ENCODE results near the gene SOX10.
"Not testable (repeated sequence)": the region's sequence is repeated elsewhere in the genome, so short reads cannot be mapped to it uniquely, and the experiment has no call there.

Gene SOX10

DNA sequence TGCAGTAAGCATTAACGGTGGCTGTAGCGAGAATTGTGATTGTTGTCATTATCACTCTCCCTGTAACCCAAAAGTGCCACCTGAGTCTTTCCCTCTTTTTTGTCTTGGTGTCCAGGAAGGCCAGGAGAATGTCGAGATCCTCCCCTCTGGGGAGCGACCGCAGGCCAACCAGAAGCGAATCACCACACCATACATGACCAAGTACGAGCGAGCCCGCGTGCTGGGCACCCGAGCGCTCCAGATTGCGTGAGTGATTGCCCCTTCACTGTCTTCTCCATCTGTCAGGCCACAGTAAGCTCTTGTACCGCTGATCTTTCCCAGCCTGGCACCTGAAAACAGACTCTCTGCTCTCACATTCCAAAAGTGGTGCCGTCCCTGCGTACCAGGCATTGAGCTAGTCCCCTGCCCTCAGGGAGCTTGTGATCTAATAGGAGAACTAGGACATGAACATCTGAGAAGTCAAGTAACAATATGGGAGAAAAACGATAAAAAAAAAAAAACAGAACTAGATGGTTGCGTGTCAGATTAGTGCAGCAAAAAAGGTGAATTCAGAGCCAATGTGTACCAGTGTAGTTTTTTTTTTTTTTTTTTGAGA is 25.0 kb downstream of the SOX10 start:
- no peak for DNase-seq

DNA sequence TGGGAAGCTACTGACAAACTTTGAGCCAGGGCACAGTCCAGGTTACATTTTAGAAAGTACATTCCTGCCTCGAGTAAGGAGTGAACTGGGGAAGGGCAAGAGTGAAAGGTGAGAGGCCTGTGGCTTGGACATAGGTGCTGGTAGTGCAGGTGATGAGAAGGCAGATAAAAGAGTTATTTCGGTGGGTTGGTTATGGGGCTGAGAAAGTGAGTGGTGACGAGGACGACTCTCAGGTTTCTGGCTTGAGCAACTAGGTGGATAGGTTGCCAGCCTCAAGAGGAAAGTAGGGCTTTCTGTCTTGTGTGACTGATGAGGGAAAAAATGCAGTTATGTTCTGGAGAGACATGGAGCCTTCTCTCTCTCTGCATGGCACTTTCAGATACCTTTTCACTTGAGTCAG is 27.1 kb downstream of the SOX10 start:
- no peak for DNase-seq

DNA sequence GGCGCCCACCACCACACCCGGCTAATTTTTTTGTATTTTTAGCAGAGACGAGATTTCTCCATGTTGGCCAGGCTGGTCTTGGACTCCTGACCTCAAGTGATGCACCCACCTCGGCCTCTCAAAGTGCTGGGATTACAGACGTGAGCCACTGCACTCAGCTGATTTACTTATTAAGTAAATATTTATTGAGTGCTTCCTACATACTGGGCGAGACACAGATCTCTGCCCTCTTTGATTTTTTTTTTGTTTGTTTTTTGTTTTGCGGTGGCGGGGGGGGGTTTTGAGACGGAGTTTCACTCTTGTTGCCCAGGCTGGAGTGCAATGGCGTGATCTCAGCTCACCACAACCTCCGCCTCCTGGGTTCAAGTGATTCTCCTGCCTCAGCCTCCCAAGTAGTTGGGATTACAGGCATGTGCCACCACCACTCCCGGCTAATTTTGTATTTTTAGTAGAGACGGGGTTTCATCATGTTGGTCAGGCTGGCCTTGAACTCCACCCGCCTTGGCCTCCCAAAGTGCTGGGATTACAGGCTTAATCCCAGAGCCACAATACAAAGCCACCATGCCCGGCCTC is 28.4 kb downstream of the SOX10 start:
- not testable (repeated sequence) for DNase-seq

DNA sequence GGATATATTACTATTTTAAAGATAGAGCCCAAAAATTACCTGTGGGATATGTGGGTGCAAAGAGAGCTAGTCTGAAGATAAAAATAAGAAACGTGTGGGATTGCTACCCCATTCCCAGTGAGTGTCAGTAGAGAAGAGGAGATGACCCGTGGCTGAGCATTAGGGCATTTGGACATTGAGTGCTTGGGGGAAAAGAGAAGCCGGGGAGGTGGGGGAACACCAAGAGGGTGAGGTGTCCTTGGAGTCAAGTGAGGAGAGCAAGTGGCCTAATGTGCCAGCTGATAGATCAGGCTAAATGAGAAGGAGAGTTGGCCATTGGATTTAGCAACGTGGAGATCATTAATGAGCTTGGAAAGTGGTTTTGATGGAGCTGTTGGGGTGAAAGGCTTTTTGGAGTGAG is 29.7 kb downstream of the SOX10 start:
- no peak for DNase-seq

DNA sequence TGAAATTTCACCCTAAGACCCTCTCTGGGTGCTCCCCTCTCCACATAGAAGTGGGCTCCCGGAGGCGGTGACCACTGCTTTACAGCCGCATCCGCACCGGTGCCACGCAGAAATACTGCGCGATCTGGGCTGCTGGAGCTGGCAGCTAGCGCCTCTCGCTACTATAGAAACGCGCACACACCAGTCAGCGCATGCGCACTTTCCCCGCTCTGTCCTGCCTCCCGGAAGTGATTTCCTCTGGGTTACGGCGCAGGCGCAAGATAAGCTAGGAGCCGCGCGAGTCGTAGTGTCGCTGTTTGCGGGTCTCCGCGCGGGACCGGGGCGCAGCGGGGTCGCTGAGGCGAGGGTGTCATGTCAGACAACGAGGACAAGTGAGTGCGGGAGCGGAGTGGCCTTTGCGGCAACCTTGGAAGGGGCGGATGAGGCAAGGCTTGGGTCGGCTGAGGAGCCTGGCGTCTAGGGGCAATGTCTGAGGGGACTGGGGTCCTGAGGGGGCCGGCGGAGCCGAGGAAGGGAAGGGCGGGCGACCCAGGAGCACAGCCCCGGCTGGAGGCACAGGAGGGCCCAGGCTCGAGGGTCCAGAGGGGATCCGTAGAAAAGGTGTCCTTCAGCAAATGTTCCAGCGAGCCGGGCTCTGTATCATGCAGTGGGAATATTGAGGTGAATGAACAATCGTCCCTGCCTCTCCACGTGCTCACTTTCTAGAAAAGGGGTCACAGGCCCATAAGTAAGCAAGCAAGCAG is 30.7 kb downstream of the SOX10 start, which contains the start of the genes C22orf23 and POLR2F:
Gene C22orf23 (minus strand): TSS at position 165 of the 743 bp plus-strand sequence. CDS start 452 bp downstream, outside the sequence.
Gene POLR2F (plus strand): TSS at position 263 of the 743 bp plus-strand sequence. CDS start 89 bp downstream, at position 352.
- DNase-seq, result peak; percentile 73

DNA sequence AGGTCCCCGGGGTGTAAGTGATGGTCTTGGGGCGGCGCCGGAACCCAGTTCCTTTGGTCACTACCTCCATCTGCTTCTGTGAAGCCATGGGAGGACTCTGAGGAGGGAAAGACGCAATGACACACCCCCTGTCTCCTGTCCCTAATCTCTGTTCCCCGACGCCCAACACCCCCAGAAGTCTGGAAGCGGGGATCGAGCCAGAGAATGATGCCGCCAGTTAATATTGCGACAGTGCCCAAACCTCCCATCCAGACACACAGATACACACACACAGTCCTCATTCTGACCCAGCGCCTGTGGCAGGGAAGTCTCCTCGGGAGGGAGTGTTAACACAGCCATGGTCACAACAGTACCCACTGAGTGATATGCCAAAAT is 31.3 kb downstream of the SOX10 start:
- no peak for DNase-seq

DNA sequence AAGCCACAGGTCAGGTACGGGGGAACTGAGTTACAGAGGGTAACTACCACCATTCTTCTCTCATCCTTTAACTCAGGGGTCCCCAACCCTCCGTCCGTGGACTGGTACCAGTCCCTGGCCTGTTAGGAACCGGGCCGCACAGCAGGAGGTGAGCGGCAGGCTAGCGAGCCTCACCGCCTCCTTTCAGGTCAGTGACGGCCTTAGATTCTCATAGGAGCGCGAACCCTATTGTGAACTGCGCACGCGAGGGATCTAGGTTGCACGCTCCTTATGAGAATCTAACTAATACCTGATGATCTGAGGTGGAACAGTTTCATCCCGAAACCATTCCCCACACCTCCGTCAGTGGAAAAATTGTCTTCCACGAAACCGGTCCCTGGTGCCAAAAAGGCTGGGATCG is 31.7 kb downstream of the SOX10 start:
- not testable (repeated sequence) for DNase-seq

DNA sequence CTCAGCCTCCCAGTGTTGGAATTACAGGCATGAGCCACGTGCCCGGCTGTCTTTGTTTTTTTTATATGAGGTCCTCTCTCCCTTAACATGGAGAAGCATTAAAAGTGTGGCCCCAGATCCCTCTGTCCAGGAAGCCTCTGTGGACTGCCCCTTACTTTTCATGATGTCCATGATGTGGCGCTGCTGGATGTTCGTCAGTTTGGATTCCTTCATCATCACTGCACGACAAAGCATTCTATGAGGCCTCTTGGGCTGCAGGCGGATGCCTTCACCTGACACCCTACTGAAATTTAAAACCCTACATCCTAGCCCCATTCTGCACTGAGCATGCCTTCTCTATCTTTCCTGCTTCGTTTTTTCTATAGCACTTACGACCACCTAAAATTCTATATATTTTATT is 33.0 kb downstream of the SOX10 start:
- no peak for DNase-seq

DNA sequence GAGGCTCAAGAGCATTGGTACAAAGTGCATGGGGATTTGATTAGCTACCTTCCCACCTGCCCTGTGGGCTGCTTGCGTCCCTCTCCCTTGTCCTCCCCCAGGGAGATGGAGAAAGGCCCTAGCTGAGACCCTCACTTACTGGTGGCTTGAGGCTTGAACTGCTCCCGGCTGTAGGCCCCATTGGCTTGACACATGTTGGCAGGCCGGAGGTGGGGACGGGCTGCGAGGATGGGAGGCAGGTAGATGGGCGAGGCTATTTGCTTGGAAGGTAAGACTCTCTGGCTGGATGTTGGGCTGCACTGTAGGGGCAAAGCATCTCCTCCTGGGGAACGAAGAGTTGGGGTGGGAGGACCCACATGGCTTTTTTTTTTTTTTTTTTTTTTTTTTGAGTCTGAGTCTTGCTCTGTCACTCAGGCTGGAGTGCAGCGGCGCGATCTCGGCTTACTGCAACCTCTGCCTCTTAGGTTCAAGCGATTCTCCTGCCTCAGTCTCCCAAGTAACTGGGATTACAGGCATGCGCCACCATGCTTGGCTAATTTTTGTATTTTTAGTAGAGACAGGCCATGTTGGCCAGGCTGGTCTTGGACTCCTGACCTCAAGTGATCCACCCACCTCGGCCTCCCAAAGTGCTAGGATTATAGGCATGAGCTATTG is 37.1 kb downstream of the SOX10 start:
- not testable (repeated sequence) for DNase-seq

DNA sequence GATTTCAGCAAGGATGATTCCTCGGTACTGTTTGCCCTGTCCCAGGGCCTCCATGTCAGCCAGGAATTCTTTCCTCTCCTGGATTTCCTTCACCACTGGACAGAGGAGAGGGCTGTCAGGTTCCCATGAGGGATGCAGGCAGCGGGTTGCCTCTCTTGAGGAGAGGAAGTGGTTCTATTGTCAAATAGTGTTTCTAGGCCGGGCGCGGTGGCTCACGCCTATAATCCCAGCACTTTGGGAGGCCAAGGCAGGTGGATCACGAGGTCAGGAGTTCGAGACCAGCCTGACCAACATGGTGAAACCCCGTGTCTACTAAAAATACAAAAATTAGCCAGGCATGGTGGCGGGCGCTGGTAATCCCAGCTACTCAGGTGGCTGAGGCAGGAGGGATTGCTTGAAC is 39.9 kb downstream of the SOX10 start:
- not testable (repeated sequence) for DNase-seq

DNA sequence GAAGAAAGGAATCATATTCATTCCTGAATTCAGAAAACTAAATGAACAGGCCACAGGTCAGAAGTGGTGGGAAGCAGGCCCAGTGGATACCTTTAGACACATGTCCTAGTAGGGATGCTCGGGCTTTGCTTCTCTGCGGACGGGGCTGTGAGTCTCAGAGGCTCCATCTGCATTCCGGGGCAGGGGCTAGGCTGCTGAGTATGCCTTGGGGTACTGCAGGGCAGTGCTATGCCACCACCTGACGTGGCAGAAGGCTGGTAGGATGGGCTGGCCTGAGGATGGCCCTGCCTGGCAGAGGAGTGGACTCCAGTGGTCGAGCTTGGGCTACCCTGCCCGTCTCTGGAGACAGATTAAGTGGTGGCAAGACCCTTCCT is 40.5 kb downstream of the SOX10 start:
- DNase-seq, result no peak

DNA sequence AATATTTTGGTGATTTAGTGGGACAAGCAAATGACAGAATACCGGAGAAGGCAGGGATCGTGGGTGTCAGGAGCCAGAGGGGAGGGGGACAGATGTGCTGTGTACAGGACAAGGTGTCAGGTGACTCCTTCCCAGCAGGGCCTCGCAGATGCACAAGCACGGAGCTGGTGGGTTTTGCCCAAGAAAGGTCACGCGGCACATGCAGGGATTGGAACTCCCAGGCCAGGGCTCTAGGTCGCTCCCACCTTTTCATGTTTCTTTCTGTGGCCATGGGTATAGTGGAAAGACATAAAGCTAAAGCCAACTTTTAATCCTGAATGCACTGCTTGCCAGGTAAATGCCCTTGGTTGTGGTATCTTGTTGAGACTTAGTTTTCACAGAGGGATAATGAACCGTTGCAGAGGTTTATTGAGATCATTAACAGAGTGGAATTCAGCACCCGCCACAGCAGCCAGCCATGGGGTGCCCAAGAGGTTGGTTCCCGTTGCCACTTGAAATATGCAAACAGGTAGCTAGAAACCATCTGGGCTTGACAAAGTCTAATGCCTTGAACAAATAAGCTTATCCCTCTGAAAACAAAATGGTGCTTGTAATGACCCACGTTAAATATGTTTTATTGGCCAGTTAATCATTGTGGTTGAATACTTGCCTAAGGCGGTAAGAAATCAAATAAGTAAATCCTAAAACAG is 41.1 kb downstream of the SOX10 start:
- DNase-seq, result no peak

DNA sequence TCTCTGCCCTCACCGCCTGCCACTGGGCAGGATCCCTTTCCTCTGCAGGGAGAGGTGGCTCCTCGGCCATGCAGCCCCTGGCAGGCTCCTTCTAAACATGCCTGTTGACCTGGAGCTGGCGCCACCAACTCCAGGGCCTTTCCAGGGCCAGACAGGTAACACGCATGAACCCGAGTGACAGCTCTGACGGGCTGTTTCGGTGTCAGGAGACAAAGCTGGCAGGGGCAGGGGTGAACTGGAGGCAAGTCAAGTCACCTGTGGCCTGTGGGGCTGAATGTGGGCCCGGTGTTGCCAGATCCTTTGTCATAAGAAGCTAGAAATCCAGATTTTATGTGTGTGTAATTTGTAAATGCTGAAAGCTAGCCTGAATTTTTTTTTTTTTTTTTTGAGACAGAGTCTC is 42.2 kb downstream of the SOX10 start:
- DNase-seq, result no peak

DNA sequence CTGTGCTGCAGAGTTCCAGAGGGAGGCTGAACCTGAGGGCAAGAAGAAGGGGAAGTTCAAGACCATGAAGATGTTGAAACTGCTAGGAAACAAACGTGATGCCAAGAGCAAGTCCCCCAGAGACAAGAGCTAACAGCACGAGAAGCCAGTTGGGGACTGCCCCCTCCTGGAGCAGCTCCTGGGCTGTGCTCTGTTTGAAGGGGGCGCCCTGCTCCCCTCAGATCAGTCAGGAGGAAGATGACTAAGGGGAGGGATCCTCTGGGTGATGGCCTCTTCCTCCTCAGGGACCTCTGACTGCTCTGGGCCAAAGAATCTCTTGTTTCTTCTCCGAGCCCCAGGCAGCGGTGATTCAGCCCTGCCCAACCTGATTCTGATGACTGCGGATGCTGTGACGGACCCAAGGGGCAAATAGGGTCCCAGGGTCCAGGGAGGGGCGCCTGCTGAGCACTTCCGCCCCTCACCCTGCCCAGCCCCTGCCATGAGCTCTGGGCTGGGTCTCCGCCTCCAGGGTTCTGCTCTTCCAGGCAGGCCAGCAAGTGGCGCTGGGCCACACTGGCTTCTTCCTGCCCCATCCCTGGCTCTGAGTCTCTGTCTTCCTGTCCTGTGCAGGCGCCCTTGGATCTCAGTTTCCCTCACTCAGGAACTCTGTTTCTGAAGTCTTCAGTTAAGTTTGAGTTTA is 43.5 kb downstream of the SOX10 start:
- no peak for DNase-seq

DNA sequence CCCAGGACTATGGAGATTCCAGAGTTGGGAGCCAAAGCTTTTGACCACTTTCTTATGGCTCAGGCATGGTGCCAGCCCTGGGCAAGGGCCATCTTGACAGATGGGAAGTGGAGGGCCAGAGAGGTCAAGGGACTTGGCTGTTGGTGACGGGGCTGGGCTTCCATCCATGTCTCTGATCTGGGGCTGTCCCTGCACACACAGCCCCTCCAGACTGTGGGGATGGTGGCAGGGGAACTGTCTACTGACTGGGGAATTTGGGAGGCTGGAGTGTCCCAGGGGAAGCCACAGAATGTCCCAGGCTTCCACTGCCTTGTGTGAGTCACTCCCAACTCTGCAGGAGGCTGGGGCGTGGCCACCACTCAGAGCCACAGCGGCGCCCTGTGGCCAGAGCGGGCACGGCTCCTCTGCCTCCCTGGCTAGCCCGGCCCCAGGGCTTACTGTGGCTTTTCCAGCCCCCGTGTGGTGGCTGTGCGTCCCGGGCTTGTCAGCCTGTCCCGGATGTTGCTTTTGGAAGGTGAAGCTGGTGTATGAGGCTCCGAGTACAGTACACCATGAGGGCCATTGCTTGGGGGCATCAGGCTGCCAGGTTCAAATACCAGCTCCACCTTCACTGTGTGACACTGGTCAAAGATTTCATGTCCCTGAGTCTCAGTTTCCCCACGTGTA is 50.5 kb downstream of the SOX10 start:
- DNase-seq, result peak; percentile 19

DNA sequence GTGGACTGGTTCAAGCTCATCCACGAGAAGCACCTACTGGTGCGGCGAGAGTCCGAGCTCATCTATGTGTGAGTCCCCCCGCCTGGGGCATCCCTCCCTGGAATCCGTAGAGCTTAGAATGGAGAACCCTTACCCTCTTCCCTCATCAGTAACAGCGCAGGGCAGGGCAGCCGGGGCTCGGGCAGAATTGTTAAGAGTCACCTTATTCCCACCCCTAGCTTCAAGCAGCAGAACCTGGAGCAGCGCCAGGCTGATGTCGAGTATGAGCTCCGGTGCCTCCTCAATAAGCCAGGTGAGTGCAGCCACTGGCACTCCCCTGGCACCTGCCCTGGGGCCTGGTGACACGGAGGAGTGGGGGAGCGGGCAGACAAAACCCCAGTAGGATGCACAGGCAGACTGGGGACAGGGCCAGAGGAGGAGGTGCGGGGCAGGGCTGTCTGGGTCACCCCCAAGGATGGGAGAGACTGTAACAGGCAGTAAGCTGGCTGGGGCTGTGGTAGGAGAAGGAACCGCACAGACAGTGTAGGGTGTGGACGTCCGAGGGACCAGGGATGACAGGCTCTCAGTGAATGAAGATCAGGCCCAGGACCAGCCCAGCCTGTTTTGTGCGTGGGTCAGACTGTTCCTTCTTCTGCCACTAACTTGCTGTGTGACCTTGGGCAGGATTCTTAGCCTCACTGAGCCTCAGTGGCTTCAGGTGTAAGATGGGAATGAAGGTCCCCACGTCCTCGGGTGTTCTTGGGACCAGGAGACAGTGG is 51.4 kb downstream of the SOX10 start:
- peak; percentile 52 for DNase-seq

DNA sequence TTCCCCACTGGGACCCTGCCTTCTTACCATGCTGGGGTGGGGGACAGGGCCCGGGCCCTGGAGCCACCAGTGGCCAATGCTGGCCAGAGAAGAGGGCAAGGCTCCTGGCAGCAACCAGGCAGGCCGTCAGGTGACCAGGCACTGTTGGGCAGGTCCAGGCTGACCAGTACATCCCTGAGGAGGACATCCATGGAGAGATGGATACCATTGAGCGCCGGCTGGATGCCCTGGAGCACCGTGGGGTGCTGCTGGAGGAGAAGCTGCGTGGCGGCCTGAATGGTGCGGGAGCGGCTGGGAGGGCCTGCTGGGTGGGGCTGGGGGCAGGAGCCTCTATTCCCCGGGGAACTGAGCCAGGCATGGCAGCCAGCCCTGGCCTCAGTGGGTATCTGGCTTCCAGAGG is 52.0 kb downstream of the SOX10 start:
- DNase-seq, result no peak

DNA sequence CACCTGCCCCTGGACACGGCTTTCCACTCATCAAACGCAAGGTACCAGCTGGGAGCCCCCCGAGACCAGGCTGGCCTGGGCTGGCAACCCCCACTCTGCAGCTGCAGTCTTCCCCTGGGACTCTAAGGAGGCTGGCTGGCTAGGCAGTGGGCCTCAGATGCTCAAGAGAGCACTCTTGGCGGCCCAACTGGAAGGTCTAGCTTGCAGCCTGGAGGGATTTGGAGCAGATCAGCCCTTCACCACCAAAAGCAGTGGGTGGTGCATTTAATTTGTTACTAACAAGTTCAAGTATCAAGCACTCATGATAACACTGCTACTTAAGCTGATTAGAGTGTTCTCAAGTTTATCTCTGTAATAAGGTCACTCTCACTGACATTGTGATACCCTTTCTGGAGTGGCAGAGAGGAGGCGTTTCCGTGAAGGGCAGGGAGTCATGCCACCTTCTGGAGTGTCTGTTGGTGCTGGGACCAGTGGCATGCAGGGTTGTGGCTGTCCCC is 52.4 kb downstream of the SOX10 start:
- DNase-seq, result peak; percentile 10

DNA sequence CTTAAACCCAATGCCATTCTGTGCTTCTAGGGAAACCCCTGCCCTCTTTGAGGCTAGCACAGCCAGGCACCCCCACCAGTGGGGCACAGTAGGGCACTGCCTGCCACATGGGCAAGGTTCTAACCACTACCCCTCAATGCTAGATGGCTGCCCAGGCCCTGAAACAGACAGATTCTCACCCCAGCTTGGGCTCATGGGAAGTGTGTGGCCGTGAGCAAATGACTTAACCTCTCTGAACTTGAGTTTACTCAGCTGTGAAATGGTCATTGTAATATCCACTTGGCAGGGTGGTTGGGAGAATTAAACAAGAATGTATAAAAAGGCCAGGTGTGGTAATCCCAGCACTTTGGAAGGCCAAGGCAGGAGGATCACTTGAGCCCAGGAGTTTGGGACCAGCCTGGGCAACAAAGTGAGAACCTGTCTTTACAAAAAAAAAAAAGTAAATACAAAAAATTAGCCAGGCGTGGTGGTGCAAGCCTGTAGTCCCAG is 53.4 kb downstream of the SOX10 start:
- DNase-seq, result no peak

DNA sequence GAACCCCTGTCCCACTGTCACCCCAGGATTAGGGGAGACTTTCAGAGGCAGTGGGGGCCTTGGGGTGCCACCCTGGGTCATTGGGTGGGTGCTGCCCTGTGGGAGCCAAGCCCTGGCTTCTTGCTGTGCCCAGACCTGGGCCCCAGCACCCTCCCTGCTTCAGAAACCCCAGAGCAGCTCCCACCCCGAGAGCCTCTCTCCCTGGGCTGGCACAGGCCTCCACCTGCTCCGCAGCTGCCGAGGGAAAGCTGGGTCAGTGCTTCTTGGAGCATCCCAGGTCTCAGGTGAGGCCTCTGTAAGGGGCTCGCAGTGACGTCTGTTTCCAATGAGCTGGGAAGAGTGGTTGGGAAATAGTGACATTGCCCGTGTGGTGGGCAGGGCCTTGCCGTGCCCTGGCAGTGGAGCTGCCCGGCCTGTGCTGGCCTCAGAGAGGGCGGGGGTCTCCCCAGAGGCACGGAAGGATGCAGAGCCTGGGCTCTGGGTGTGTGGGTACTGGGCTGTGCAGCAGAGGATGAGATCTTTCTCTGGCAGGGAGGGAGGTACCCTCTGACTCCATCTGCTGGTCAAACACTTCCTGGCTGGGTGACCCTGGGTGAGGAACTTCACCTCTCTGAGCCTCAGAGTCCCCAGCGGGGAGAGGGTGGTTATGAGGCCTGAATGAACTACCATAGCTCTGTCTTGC is 53.9 kb downstream of the SOX10 start:
- no peak for DNase-seq
